Measurements from ENCODE around the gene ITPKB.

DNA sequence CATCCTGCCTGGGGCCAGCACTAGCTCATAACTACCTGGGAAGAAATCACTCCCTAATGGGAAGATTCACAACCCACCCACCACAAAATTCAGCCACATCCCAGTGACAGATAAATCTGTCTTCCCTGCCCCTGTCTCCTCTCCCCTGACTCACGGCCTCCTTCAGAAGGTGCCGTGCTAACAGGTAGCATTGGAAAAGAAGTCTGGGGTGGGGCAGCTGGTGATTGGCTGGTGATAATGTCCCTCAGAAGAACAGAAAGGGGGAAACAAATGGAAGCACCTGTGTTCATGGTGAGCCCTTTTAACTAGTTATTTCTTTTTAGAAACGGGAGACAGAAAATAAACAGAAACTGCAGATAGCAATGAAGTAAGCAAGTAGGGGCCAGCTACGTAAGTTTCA lies 29.1 kb downstream of the ITPKB start:
- no peak for TF ChIP-seq CTCF (conservative IDR thresholded peaks at IDR 0.05; ENCODE audit: low read depth, low read length)
- no peak for TF ChIP-seq EZH2phosphoT487 (IDR thresholded peaks at IDR 0.05; ENCODE audit: borderline replicate concordance, low read length)
- TF ChIP-seq EZH2 (IDR thresholded peaks at IDR 0.05; ENCODE audit: low read length, unreplicated experiment) = no peak

Data from PC-3 (cell line).